Jurkat, Clone E6-1 (cell line): ENCODE measurements around the gene TSHR.
"Not testable (repeated sequence)": the region's sequence is repeated elsewhere in the genome, so short reads cannot be mapped to it uniquely, and the experiment has no call there.

Source experiments
- DNase-seq: peaks from one replicate; pipeline ENCODE4 v3.0.0-alpha.2; 2011; ENCODE audit warnings: low read depth, low spot score
- H3K4me3 ChIP-seq: 2 replicates; pipeline ENCODE4 v1.5.1; 2011; ENCODE audit warnings: mild to moderate bottlenecking, low read length, control low read depth, moderate library complexity

The TSHR gene

DNA sequence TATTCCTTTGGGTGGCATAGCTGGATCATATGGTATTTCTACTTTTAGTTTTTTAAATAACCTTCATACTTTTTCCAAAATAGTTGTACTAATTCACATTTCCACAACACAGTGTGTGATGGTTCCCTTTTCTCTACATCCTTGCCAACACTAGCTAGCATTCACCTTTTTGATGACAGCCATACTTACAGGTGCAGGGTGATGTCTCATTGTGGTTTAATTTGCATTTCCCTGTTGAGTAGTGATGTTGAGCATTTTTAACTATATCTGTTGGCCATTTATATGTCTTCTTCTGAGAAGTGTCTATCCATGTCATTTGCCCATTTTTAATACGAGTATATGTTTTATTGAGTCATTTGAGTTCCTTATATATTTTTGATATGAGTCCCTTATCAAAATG is 96.1 kb downstream of the TSHR start:
- no peak overlapping the region for H3K4me3 ChIP-seq
- no peak for DNase-seq

DNA sequence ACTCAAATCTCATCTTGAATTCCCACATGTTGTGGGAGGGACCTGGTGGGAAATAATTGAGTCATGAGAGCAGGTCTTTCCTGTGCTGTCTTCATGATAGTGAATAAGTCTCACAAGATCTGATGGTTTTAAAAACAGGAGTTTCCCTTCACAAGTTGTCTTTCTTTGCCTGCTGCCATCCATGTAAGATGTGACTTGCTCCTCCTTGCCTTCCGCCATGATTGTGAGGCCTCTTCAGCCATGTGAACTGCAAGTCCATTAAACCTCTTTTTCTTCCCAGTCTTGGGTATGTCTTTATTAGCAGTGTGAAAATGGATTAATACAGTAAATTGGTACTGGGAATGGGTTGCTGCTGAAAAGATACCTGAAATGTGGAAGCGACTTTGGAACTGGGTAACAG is 98.6 kb downstream of the TSHR start:
- DNase-seq, H3K4me3 ChIP-seq: not testable (repeated sequence)

- H3K4me3 ChIP-seq: no peak overlapping the region
- no peak for DNase-seq
These were observed 100.5 kb downstream of the TSHR start for GRCh38 chr14:81055971-81056370.

DNA sequence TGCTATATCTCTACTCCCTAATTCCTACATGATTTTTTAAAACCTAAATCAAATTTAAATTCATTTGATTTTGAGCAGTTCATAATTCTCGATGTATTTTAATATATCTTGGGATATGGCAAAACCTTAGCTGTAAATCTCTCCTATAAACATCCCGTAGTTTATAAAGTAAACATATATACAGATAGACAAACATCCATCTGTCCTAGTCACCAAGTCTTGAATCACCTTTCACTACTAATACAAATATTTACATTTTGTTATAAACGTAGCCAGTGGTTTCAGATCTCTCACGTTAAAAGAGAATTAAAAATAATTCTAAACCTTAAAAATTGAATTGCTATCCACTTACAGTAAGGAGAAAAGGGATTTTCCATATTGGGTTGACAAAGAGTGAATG is 107.0 kb downstream of the TSHR start:
- H3K4me3 ChIP-seq: no peak overlapping the region
- DNase-seq: no peak

GRCh38 chr14:81062816-81063215 is 107.4 kb downstream of the TSHR start:
- H3K4me3 ChIP-seq: no peak overlapping the region
- DNase-seq: peak; percentile 37

- no peak for DNase-seq
- H3K4me3 ChIP-seq: no peak overlapping the region
These were observed 111.3 kb downstream of the TSHR start for GRCh38 chr14:81066672-81067071.

DNA sequence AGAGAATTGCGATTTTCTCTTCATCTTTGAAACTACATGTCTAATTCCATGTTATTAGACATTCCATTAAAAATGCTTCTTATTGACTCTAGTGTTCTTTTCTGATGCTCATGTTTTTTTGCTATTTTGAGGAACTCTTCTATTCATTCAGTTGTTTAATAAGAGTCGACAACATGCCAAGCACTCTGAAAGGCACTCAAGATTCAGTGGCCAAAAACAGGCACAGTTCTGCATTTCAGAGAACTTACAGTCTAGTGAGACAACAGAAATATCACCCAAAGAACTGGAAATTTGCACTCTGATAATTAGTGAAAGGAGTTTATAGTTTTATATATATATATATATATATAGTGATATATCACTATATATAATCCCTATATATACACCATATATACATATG is 111.7 kb downstream of the TSHR start:
- DNase-seq: no peak
- no peak overlapping the region for H3K4me3 ChIP-seq

DNA sequence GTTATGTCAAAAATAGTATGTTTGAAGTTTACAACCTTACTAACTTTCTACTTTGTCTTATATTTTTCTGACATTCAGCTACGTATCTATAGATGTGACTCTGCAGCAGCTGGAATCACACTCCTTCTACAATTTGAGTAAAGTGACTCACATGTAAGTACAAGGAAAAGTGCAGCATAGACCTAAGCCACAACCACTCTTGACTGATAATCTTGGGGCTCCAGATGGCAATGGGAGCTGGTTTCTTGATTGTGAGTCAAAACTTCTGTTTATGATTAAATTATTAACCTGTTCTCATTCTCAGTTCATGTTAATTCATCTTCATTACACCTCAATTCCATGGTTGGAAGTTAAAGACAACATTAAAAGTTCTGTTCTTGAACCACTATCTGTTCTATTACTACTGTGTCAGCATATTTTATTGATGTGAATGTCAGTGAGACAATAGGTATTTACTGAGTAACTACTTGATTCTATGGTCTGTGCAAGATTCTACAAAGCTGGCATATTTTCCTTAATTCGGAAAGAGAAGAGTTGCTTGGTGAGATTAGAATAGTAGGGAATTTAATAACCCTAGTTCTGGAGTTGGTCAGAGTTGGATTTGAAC is 112.9 kb downstream of the TSHR start:
- H3K4me3 ChIP-seq: no peak overlapping the region
- DNase-seq: no peak

DNA sequence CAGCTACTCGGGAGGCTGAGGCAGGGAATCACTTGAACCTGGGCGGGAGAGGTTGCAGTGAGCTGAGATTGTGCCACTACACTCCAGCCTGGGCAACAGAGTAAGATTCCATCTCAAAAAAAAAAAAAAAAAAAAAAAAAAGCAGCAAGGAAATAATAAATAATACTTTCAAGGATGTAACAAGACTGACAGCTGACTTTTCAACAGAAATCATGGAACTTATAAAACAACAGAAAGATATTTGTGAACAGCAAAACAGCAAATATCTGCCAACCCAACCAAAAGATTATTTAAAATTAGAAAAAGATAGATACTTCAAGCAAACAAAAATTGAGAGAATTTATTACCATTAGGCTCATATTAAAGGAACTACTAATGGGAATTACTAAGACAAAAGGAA is 115.1 kb downstream of the TSHR start:
- no peak overlapping the region for H3K4me3 ChIP-seq

GRCh38 chr14:81085596-81085995 is 130.2 kb downstream of the TSHR start:
- no peak for DNase-seq
- H3K4me3 ChIP-seq: no peak overlapping the region

More for the DNA sequence above, 115.1 kb downstream of the TSHR start:
- no peak for DNase-seq

DNA sequence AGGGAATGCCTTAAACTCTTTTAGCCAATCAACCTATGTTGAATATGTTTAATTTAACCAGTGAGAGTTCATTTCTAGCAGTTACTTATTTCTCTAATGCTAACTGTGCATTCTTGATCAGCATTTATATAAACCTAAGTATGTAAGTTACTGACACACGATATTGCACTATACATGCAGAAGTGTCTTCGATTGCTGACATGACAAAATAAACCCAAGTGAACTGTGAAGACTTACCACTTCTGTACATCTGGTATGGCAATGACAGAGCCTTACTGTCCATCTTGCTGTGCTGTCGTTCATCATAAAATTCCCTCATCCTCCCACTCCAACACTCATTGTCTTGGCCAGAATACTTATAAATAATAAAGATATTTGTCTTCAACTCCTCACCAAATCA is 131.8 kb downstream of the TSHR start:
- DNase-seq: no peak
- no peak overlapping the region for H3K4me3 ChIP-seq

DNA sequence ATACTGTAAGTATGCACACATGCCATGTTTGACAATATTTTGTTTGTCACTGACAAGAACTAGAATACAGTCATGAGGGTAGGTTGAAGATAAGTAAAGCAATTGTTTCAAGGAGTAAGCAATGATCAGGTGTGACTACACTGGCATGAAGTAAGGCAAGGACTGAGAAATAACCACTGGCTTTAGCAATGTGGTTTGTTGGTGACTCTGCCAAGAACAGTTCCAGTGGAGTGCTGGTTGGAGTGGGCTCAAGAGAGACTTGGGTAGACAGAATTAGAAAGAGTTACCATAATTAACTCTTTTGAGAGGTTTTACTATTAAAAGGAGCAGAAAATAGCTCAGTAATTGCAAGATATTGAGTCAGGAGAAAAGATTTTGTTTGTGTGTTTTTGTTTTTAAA is 135.7 kb downstream of the TSHR start:
- DNase-seq: no peak
- no peak overlapping the region for H3K4me3 ChIP-seq

- no peak overlapping the region for H3K4me3 ChIP-seq
- DNase-seq: no peak
These were observed 136.2 kb downstream of the TSHR start for GRCh38 chr14:81091660-81092059.

- no peak for DNase-seq
- H3K4me3 ChIP-seq: no peak overlapping the region
These were observed 138.2 kb downstream of the TSHR start for GRCh38 chr14:81093651-81094050.

DNA sequence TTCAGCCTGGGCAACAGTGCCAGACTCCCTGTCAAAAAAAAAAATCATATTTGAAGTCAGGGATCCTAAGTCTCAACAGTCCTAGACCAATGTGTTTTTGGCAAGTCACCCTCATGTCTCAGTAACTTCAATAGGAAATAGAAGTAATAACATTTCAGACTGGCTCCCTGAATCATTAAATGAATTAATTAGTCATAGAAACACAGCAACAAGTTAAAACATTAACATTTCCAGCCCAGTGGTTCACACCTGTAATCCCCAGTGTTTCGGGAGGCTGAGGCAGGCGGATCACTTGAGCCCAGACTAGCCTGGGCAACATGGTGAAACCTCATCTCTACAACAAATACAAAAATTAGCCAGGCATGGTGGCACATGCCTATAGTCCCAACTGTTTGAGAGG is 140.1 kb downstream of the TSHR start:
- DNase-seq: no peak
- H3K4me3 ChIP-seq: no peak overlapping the region

DNA sequence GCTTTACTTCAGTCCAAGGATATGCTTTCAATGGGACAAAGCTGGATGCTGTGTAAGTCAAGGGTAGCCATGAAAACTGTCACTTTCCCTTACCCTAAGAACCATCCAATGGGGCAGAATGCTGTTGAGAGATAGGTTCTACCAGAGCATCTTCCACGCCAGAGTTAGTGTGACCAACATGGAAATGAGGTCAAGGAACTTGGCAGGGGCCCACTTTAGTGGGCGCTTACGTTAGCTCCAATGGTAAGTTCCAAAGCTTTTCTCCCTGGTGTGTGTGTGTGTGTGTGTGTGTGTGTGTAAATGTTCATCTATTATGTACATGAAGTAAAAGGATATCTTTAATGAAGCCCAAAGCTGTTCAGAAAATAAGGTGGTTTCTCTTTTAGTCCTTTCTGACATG is 141.2 kb downstream of the TSHR start:
- no peak overlapping the region for H3K4me3 ChIP-seq
- no peak for DNase-seq

DNA sequence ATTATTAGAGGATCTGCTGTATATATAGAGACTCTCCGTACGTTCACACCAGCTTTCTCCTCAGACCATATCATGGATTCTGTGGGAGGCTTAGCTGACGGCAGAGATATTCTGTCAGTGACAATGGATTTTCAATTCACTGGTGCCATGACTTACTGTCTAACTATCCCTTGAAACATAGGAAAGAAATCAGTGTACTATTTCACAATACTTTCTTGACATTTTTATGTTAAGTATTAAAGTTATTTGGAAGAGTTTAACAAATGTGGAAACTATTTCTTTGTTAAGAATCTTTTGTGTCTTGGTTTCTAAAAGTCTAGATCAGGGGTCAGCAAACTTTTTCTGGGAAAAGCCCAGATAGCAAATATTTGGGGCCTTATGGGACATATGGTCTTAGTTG is 146.8 kb downstream of the TSHR start:
- no peak for DNase-seq
- no peak overlapping the region for H3K4me3 ChIP-seq

- no peak for DNase-seq
These were observed 148.0 kb downstream of the TSHR start for GRCh38 chr14:81103443-81103842.

GRCh38 chr14:81105378-81105777 is 150.0 kb downstream of the TSHR start:
- no peak overlapping the region for H3K4me3 ChIP-seq
- DNase-seq: no peak

More at GRCh38 chr14:81103443-81103842, 148.0 kb downstream of the TSHR start:
- H3K4me3 ChIP-seq: no peak overlapping the region

DNA sequence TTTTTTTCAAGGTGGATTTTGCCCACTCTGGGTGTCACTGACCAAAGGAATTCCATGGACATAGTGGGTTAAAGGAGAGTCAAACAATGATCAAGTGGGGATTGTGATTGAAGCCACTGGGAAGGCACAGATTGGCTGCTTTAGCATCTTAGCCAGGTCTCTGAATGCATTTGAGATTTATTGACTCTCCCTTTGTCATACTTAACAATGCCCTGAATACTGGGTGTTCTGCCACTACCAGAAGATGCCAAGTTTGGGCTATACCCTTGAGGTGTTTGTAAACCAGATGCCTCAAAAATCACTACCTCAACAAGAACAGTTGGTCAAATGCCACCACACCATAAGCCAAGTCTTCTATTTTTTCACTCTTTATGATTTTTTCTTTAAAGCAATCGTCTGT is 150.5 kb downstream of the TSHR start:
- no peak overlapping the region for H3K4me3 ChIP-seq
- no peak for DNase-seq

- no peak for DNase-seq
- no peak overlapping the region for H3K4me3 ChIP-seq
These were observed 154.8 kb downstream of the TSHR start for GRCh38 chr14:81110186-81110585.

DNA sequence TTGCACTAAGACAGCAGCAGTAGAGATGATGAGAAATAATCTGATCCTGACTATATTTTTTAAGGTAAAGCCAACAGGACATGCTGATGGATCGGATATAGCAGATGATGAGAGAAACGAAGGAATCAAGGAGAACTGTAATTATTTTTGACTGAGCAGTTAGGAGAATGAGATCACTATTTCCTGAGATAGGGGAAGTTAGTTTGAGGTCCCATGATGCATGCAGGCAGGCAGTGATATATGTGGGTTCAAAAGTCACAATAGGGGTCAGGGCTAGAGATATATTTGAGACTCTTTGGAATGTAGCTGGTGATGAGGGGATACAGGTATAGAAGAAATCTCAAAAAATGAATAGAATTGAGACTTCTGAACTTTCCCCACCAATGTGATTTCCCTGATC is 157.8 kb downstream of the TSHR start:
- DNase-seq: no peak
- H3K4me3 ChIP-seq: no peak overlapping the region
